GM19395 (cell line): Measurements from ENCODE around the gene PPP4R1.
"Not testable (repeated sequence)": the region's sequence is repeated elsewhere in the genome, so short reads cannot be mapped to it uniquely, and the experiment has no call there.

Source experiments
- ATAC-seq: cut with Tn5 transposase; IDR thresholded peaks from one replicate; pipeline ENCODE4 v1.9.1; 2021; ENCODE audit warnings: mild to moderate bottlenecking, moderate library complexity; ENCODE audit not compliant: unreplicated experiment

The PPP4R1 gene

DNA sequence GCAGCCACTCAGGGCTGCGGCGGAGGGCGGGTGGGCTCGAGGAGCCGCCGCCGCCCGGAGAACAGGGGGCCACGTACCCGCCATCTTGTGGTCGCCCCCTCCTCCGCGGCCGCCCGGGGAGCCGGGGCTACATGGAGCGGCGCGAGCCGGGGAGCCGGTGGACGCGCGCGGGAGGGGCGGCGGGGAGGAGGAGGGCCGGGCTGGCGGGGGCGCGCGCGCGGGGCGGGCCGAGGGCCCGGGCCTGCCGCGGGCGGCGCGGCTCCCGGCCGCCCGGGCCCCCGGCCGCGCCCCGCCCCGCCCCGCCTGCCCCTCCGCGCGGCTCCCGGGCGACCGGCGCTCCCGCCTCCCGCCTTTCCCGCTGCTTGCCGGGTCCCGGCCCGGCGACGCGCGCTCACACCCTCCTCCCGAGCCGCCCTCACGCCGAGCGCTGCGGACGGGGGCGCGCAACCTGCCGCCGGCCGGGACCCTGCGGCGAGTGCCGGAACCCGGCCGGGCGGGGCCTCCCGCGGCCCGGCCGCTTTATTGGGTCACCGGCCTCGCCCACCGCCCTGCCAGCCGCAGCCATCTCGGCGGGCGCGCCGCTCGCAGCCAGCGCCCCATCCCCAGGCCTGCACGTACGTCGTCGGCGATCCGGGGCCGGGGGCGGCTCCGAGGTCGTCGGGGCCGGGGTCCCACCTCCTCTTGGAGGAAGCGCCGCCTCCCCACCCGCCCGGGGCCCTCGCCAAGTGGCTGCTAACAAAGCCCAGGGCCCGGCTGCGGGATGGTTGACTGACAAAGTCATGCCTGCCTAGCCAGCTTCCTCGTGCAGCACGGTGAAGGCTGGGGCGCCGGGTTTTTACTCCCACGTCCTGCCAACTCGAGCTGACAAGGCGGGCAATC lies at the start of gene PPP4R1:
Gene PPP4R1 (minus strand): TSS at position 159 of the 879 bp plus-strand sequence. CDS start 75 bp downstream, at position 84.
- peak; percentile 58 for ATAC-seq

- ATAC-seq: no peak
These were observed 49.0 kb upstream of the PPP4R1 start for GRCh38 chr18:9663377-9663776.

DNA sequence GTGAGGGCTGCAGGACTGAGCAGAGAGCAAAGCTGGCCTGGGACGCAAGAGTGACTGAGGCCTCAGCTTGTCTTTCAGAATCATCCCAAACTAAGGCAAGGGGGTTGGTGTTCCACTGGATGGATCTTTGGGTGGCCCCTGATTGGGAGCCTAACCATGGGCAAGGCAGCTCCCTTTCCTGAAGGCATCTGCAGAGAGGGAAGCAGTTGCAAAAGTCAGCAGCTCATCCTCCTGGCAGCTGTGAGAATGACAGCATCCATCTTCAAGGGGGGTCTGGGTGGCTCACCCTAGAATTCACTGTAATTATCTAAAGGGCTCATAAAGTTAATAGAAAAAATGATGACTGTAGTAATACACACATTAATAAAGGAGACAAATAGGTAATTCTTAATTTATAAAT lies 47.2 kb upstream of the PPP4R1 start:
- ATAC-seq: no peak

- ATAC-seq: no peak
These were observed 45.4 kb upstream of the PPP4R1 start for GRCh38 chr18:9659499-9660375.

DNA sequence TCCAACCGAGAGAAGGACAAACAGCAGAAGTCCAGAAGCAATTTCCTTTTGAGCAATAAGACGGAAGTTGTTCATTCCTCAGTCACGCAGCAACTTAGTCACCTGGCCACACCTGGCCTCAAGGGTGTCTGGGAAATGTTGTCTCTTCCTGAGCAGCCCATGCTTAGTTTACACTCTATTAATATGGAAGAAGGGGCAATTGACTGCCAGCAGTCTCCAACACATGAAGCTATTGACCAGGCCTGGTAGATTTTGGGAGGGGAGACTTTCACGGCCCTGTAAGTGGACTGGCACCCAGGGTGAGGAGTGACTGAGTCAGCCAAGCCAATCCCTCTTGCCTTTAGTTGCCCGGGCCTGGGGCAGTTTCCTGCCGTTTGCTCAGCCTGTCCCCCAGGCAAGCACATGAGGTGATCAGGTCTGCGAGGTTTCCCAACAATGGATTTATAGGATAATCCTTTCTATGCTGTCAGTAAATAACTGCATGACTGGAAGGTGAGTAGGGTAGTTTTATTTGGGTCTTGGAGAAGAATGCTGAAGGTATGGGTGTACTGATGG lies 43.8 kb upstream of the PPP4R1 start:
- no peak for ATAC-seq

DNA sequence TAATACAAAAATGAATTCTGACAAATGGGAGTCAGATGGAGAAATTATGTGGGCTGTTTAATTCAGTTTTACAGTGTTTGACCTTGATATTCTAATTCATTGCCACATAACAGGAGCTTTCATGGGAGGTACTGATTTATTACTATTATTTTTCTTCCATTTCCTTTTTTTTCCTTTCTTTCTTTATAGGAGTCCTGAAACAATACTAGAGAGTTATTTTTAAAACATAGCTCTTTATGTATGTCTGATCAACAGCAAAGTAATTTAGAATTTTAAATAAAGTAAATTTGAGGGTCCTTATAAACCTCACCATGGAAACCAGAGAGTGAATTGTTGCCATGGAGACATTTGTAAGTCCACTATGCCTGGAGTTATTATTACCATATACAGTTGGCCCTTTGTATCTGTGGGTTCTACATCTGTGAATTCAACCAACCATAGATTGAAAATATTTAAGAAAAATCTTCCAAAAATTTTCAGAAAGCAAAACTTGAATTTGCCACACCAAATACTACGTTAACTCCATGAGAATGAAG lies 40.9 kb upstream of the PPP4R1 start:
- no peak for ATAC-seq

DNA sequence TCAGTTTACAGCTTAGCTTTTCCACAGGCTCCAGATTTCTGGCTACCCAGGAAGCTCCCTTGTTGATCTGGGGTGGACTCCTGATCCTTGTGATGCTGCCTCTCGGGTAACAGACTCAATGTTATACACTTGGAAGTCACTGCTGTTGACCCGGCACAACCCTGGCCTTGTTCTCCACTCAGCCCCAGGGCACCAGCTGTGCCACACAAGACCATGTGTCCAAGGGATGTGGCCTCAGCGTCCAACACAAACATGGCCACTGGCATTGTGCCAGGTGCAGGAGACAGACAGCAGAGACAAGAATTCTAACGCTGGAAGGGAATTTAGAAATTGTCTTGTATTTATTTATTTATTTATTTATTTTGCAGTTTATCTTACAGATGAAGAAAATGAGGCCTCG lies 39.0 kb upstream of the PPP4R1 start:
- ATAC-seq: no peak

DNA sequence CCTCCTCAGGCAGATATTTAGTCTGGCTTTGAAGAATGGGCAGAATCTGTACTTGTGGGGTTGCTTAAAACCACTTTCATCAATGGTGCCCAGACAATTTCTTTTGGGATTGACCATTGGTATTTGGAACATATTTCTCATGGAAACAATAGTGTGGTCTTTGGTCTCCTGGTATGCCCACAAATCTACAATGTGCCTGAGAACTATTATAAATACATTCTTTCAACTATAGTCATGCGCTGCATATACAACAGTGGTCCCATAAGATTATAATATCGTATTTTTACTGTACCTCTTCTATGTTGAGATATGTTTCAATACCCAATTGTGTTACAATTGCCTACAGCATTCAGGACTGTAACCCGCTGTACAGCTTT lies 34.8 kb upstream of the PPP4R1 start:
- ATAC-seq: no peak

DNA sequence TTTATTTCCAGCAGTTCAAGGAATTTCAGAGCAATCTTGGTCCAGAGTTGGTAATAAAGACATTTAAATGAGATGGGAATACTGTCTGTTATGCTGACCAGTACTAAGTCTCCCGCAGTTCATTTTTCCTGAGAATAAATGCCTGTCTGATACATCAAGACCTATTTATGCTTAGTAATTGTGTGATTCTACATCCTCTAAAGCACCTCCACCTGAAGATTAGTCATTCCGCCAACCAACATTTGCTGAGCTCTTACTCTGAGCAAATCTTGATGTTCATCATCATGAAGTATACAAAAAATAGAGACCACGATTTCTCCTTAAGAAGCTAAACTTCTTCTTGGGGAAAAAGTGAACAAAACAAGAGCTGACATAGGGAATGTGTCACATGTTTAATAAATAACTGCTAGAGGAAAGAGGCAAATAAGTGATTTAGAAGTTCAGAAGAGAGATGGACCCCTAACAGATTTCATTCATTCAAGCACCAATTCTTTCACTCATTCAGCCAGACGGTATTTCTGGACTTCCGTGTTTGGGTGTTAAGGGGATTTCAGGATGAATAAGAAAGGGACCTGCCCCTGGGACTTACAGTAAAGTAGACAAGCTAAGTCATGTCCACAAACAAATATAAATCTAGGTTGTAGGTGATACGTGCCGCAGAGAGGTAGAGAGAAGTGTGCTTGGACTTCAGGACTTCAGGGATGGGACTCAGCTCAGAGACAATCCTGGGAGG lies 34.2 kb upstream of the PPP4R1 start:
- ATAC-seq: no peak

GRCh38 chr18:9647496-9648323 lies 33.4 kb upstream of the PPP4R1 start:
- ATAC-seq: no peak

- no peak for ATAC-seq
These were observed 29.2 kb upstream of the PPP4R1 start for GRCh38 chr18:9643549-9643948.

- ATAC-seq: no peak
These were observed 28.6 kb upstream of the PPP4R1 start for GRCh38 chr18:9642799-9643462.

GRCh38 chr18:9641081-9641480 lies 26.7 kb upstream of the PPP4R1 start:
- ATAC-seq: not testable (repeated sequence)

DNA sequence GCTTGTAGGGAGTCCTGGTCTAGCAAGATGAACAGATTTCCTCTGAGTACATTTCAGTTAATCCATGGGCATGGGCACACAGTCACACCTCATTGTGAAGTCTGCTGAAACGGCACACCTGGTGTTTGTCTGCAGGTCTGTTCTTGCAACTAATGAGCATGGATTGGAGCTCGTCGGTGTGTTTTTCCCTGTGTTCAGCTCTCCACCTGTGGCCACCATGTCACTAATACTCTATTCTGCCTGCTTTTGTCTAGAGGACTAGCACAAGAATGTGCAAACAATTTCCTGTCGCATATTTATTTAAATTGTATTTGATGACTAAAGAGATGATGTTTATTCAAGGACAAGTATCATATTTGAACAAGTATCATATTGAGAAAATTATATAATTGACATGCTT lies 24.5 kb upstream of the PPP4R1 start:
- no peak for ATAC-seq

DNA sequence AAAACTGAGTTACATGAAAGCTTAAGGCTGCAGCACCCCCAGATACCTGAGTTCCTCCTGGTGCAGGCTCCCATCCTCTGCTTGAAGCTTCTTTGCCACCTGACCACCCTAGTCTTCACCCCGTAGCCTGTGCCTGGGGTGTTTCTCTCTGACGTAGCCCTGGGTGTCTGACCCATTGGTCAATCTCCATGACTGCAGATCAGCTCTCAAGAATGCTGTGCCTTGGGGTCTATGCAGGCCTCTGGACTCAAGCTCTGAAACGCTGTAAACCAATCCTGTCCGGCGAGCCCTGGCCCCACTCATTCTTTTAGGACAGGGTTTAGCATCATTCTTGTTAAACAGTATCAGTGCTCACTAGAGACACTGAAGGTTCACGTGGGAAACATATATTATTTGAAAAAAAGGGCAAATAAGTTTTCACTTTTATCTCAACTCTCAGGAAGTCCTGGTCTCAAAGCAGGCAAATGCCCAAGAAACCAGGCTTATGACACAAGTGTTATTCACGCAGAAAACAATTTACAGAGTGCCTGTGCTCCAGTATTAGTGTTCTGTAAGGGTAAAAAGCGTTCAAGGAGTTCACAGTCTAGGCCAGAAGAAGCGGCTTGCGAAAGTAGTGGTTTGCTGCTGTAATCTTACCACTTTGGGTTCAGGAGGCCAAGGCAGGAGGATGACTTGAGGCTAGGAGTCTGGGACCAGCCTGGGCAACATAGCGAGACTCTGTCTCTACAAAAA lies 22.8 kb upstream of the PPP4R1 start:
- no peak for ATAC-seq

DNA sequence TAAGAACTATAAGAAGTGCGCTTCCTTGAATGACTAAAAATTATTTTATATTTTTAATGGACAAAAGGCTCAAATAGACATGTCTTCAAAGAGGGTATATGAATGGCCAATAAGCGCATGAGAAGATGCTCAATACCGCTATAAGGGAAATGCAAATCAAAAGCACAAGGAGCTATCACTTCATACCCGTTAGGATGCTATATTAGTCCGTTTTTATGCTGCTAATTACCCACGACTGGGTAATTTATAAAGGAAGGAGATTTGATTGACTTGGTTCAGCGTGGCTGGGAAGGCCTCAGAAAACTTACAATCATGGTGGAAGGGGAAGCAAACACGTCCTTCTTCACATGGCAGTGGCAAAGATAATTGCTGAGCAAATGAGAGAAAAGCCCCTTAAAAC lies 20.5 kb upstream of the PPP4R1 start:
- ATAC-seq: no peak

- ATAC-seq: no peak
These were observed 17.6 kb upstream of the PPP4R1 start for GRCh38 chr18:9631814-9632496.

- ATAC-seq: no peak
These were observed 16.1 kb upstream of the PPP4R1 start for GRCh38 chr18:9630444-9630843.
